Islet of Langerhans (tissue), 1 donor: ENCODE results near the gene LRRFIP2.
"Not testable (repeated sequence)": the region's sequence is repeated elsewhere in the genome, so short reads cannot be mapped to it uniquely, and the experiment has no call there.

Source experiments
- FAIRE-seq: peaks from one replicate; lab custom pipeline; 2011; peaks lifted over from hg19 to GRCh38; lab: Jason Lieb, UNC

The LRRFIP2 gene

GRCh38 chr3:37183375-37183831, 9.0 kb upstream of the LRRFIP2 start:
- no peak for FAIRE-seq

GRCh38 chr3:37182816-37183215, 8.4 kb upstream of the LRRFIP2 start:
- FAIRE-seq = no peak

- no peak for FAIRE-seq
These were observed 7.4 kb upstream of the LRRFIP2 start for GRCh38 chr3:37181756-37182155.

DNA sequence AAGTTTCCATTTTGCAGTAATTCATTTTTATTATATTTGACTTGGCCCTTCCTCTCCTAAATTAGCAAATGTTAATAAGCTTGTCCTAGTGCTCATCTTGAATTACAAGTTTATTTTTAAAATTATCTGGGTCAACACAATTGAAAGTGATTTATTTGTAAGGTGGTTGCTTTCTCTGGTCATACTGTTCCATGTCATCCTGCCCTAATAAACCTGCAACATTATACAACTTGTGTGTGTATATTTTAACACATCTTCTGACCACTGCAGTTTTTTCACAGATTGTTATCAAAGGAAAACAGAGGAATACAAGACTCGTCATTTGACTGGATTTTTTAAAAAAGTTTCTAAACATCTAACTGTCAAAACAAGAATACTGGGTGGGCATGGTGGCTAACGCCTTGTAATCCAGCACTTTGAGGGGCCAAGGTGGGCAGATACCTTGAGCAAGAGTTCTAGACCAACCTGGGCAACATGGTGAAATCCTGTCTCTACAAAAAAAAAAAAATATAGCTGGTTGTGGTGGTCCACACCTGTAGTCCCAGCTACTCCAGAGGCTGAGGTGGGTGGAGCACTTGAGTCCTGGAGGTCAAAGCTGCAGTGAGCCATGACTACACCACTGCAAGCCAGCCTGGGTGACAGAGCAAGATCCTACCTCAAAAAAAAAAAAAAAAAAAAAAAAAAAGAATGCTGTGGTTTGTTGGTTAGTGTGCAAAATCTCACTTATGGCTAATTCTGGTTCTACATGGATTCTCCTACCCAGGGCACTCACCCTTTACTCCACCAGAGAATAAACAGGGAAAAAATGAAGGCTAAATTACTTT, 5.0 kb upstream of the LRRFIP2 start:
- no peak for FAIRE-seq

DNA sequence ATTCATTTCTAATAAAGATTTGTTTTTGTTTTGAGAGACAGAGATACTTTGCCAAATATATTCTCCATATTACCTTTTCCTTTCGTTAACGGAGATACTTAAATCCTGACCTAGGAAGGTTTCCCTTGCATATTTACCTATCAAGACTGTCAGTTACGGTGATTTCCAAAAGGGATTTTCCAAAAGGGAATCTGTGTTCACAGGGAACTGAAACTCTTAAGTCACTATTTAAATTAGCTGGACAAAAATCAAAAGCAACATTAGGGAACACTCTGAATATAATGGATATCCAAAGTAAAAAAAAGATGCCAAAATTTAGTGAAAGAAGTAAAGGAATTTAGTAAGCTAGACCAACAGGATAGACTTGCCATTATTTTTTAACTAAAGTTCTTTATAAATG, 576 bp downstream of the LRRFIP2 start:
- no peak for FAIRE-seq

GRCh38 chr3:37171144-37171543, 3.2 kb downstream of the LRRFIP2 start:
- no peak for FAIRE-seq

DNA sequence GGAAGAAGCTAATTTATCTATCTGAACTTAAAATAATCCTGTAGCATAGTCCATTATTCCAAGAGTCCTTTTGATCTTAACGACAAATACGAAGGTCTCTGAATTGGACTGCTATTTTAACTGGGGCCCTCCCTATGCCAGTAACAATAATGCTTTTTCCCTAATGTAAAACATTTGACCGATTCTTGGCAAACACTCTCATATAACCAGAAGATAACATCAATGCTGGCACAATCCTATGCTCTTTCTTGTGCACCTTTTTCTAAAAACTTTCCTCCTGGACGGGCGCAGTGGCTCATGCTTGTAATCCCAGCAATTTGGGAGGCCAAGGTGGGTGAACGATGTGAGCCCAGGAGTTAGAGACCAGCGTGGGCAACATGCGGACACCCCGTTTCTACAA, 3.9 kb downstream of the LRRFIP2 start:
- FAIRE-seq = no peak

DNA sequence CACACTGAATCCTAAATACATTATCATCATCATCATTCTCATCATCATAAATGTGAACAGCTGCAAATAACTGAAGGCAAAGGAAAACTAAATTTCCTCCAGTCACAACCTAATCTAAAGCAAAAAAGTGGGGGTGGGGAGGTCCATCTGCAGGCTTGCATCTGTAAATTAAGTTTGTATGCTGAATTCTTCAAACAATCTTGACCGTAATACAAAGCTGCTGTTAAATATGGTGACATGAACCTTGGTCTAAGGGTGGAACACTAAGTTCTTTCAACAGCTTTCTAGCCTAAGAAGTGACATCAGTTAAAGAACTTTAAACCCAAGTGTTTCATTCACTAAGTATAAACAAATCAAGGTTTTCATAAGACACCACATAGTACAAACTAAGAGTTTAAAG, 4.3 kb downstream of the LRRFIP2 start:
- no peak for FAIRE-seq

- no peak for FAIRE-seq
These were observed 5.5 kb downstream of the LRRFIP2 start for GRCh38 chr3:37168896-37169295.

DNA sequence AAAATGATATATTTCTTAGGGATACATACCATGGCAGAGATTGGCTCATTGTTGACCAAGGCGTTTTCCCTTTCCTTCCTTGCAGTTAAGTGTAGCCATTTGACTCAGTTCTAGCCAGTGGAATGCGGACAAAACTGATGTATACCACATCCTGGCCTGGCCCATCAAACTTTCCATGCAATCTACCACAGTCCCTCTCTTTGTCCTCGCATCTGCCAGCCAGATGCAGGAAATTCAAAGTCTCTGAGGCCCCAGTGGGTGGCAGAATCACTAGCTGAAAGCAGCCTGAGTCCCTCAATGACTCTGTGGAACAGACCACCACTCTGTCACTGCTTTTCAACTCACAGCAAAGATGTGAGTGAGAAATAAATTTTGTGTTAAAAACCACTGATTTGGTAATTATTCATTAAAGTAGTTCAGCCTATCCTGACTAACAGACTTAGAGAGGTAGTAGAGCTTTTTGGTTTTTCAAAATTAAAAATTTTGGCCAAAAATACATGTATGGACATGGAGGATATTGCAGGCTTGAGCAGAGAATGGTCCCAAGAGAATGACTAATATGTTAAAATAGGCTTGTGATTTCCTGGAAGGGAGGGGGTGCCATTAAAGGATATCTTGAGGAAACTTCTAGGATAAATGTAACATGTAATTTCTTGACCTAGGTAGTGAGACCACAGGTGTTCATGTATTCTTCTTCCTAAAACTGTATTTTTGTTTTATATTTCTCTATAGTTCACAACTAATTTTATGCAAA, 10.9 kb downstream of the LRRFIP2 start:
- no peak for FAIRE-seq

- no peak for FAIRE-seq
These were observed 11.7 kb downstream of the LRRFIP2 start for GRCh38 chr3:37162501-37163245.

- no peak for FAIRE-seq
These were observed 13.0 kb downstream of the LRRFIP2 start for GRCh38 chr3:37161351-37161750.

DNA sequence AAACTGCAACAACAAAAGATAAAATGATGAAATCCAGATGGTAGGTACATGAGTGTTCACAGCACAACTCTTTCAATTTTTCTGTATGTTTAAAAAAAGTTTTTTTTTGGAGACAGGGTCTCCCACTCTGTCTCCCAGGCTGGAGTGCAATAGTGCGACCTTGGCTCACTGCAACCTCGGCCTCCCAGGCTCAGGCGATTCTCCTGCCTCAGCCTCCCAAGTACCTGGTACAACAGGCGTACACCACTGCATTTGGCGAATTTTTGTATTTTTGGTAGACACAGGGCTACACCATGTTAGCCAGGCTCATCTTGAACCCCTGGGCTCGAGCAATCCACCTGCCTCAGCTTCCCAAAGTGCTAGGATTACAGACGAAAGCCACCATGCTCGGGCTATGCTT, 18.6 kb downstream of the LRRFIP2 start:
- FAIRE-seq = no peak

GRCh38 chr3:37154668-37155314, 19.6 kb downstream of the LRRFIP2 start:
- FAIRE-seq = no peak

DNA sequence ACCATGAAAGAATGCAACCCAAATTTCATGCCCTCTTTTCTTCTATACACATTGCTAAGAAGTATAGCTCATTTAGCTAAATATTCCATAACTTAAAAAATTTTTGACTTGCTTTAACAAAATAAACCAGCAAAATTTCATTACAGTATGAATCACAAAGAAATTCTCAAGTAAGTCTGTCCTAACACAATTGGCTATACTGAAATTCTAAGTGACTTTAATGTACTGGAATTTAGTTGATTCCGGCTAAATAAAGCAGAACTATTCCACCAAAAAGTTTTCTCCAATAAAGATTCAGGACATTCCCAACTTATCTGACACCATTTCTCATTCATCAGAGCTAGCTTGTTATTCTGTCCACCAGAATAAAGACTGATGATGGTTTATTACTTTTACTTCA, 23.8 kb downstream of the LRRFIP2 start:
- no peak for FAIRE-seq

DNA sequence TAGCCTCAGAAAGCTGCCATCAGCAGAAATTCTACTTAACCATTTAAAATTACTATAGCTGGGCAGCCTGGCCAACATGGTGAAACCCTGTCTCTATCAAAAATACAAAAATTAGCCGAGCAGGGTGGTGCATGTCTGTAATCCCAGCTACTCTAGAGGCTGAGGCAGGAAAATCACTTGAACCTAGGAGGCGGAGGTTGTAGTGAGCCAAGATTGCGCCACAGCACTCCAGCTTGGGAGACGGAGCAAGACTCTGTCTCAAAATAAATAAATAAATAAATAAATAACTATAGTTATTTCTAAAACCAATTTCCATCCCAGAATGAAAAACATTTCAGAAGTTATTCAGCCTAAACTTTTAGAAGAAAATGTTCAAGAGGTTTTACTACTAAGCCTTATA, 25.1 kb downstream of the LRRFIP2 start:
- FAIRE-seq = no peak

DNA sequence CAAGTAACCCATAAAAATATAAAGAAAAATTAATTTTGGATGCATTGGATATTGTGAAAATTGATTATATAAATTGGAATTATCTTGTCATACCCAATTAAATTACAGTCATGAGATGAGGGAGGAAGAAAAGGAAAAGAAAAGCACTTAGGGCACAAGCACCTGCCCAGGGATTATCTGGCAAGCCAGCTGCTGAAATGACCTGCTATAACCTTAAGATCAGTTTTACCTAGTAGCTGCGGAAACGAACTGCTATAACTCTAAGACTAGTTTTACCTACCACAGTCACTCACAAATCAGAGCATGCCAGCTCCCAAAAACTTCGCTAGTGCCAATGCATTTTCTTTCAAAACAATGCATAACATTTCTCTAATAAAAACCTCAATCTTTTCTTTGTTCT, 26.2 kb downstream of the LRRFIP2 start:
- no peak for FAIRE-seq

- FAIRE-seq = no peak
These were observed 26.7 kb downstream of the LRRFIP2 start for GRCh38 chr3:37147666-37148065.

DNA sequence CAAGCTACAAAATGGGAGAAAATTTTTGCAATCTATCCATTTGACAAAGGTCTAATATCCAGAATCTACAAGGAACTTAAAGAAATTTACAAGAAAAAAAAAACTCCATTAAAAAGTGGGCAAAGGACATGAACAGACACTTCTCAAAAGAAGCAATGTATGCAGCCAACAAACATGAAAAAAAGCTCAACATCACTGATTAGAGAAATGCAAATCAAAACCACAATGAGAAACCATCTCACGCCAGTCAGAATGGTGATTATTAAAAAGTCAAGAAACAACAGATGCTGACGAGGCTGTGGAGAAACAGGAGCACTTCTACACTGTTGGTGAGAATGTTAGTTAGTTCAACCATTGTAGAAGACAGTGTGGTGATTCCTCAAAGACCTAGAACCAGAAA, 27.5 kb downstream of the LRRFIP2 start:
- FAIRE-seq = not testable (repeated sequence)

DNA sequence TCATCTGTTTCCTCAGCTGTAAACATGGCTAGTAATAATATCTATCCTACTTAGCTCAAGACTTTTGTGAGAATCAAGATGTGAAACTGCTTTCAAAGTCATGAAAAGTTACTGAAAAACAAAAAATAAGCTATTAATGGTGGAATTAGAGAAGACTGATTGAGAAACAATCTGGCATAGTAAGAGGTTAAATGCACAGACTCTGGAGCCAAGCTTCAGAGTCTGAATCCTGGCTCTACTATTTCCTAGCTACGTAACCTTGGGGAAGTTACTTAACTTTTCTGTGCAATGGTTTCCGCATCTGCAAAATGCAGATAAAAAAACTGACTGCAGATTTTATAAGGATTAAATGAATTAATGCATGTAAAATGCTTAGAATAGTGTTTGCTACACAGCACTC, 28.8 kb downstream of the LRRFIP2 start:
- no peak for FAIRE-seq

DNA sequence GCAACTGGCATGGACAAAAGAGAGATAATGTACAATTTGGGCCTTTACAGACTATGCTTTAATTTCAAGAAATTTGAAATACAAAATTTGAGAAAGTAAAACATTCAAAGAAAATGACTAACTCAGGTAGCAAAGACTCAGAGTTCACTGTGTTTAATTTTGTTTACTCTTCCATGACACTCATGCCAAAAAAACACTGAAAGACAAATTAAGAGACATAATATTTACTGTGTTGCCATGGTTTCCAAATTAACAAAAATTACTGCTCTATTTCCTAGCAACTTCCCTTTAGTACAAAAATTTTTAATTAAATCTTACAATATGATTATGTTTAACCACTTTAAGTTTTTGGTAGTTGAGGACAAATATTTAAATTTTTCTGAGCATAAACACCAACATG, 29.6 kb downstream of the LRRFIP2 start:
- peak; percentile 81 for FAIRE-seq

DNA sequence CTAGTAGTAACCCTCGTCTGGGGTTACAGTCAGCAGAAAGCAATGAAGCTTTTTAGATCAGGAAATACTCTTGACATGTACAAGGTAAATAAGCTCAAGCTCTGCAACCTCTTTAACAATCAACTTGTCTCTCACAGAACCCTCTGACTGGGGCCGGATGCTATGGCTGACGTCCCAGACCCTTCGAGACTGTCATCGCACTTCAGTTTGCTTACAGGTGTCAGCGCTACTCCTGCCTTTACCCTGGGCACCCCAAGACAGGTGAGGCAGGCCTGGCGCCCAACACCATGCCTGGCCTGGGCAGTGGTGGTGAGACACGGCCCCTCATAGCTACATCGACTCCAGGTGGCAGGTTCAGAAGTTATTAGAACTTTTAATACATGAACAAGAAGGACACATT, 30.6 kb downstream of the LRRFIP2 start:
- no peak for FAIRE-seq
